EL (cell line): ENCODE results near the gene ADAM11.
"Not testable (repeated sequence)": the region's sequence is repeated elsewhere in the genome, so short reads cannot be mapped to it uniquely, and the experiment has no call there.

Experiments
- DNase-seq: peaks from one replicate; pipeline ENCODE4 v3.0.0-alpha.2; 2016

Gene ADAM11

GRCh38 chr17:44758414-44759085 is at the start of gene ADAM11:
Gene ADAM11 (plus strand): TSS chr17:44758988. CDS start chr17:44759200, 212 bp downstream.
- DNase-seq: no peak

GRCh38 chr17:44719444-44719843 is 39.3 kb upstream of the ADAM11 start:
- DNase-seq: no peak

GRCh38 chr17:44722254-44722653 is 36.5 kb upstream of the ADAM11 start:
- DNase-seq: no peak

- not testable (repeated sequence) for DNase-seq
Measured at GRCh38 chr17:44726121-44726520, 32.7 kb upstream of the ADAM11 start.

- DNase-seq: no peak
Measured at GRCh38 chr17:44733753-44734152, 25.0 kb upstream of the ADAM11 start.

- no peak for DNase-seq
Measured at GRCh38 chr17:44734272-44734671, 24.5 kb upstream of the ADAM11 start.

GRCh38 chr17:44736551-44737240 is 22.1 kb upstream of the ADAM11 start:
- DNase-seq: no peak

- DNase-seq: no peak
Measured at GRCh38 chr17:44738214-44738906, 20.4 kb upstream of the ADAM11 start.

GRCh38 chr17:44741316-44741715 is 17.5 kb upstream of the ADAM11 start:
- no peak for DNase-seq

- no peak for DNase-seq
Measured at GRCh38 chr17:44745301-44745700, 13.5 kb upstream of the ADAM11 start.

- not testable (repeated sequence) for DNase-seq
Measured at GRCh38 chr17:44745738-44746137, 13.1 kb upstream of the ADAM11 start.

- no peak for DNase-seq
Measured at GRCh38 chr17:44747566-44747965, 11.2 kb upstream of the ADAM11 start.

- DNase-seq: no peak
Measured at GRCh38 chr17:44749076-44749979, 9.5 kb upstream of the ADAM11 start.

GRCh38 chr17:44749980-44750318 is 8.8 kb upstream of the ADAM11 start:
- DNase-seq: no peak

- DNase-seq: no peak
Measured at GRCh38 chr17:44751331-44751730, 7.5 kb upstream of the ADAM11 start.

GRCh38 chr17:44751806-44752205 is 7.0 kb upstream of the ADAM11 start:
- no peak for DNase-seq

GRCh38 chr17:44752953-44753861 is 5.6 kb upstream of the ADAM11 start:
- no peak for DNase-seq

- DNase-seq: no peak
Measured at GRCh38 chr17:44754276-44754675, 4.5 kb upstream of the ADAM11 start.

- DNase-seq: not testable (repeated sequence)
Measured at GRCh38 chr17:44755180-44755579, 3.6 kb upstream of the ADAM11 start.

- no peak for DNase-seq
Measured at GRCh38 chr17:44757045-44757917, 1.5 kb upstream of the ADAM11 start.

GRCh38 chr17:44757918-44758413 is 822 bp upstream of the ADAM11 start:
- DNase-seq: no peak
